Astrocyte (in vitro differentiated cells and primary cell): ENCODE measurements around the gene RPL5. TPM values are rescaled to one million over a fixed set of nuclear protein-coding genes. Genes with fewer than 3 reads are reported as not detected.

ENCODE experiments used
- DNase-seq: peaks from one replicate; pipeline ENCODE4 v3.0.0-alpha.2; 2010; ENCODE audit warnings: low read depth
- FAIRE-seq: peaks from 2 replicates; lab custom pipeline; 2011; peaks lifted over from hg19 to GRCh38; lab: Jason Lieb, UNC
- H2AFZ ChIP-seq: 2 replicates; pipeline ENCODE4 v1.6.0; 2012; ENCODE audit warnings: low read depth, low read length, inconsistent platforms
- H3K27ac ChIP-seq: 2 replicates; pipeline ENCODE4 v1.5.1; 2011; ENCODE audit warnings: low read depth, low read length, inconsistent platforms
- H3K27me3 ChIP-seq: 2 replicates; pipeline ENCODE4 v1.6.0; 2011; ENCODE audit warnings: low read length, inconsistent platforms; ENCODE audit not compliant: insufficient read depth
- H3K36me3 ChIP-seq: 2 replicates; pipeline ENCODE4 v1.5.1; 2011; ENCODE audit warnings: low read length, inconsistent platforms; ENCODE audit not compliant: insufficient read depth
- H3K4me1 ChIP-seq: 2 replicates; pipeline ENCODE4 v1.5.1; 2011; ENCODE audit warnings: low read length, inconsistent platforms; ENCODE audit not compliant: insufficient read depth
- H3K4me2 ChIP-seq: 2 replicates; pipeline ENCODE4 v1.6.0; 2012; ENCODE audit warnings: low read length, inconsistent platforms
- H3K4me3 ChIP-seq: 2 replicates; pipeline ENCODE4 v1.5.1; 2011; ENCODE audit warnings: low read depth, mild to moderate bottlenecking, low read length, inconsistent platforms; ENCODE audit not compliant: insufficient read depth
- H3K79me2 ChIP-seq: 2 replicates; pipeline ENCODE4 v1.6.0; 2012; ENCODE audit warnings: mild to moderate bottlenecking, low read length, inconsistent platforms; ENCODE audit not compliant: insufficient read depth
- H3K9ac ChIP-seq: 2 replicates; pipeline ENCODE4 v1.6.0; 2012; ENCODE audit warnings: mild to moderate bottlenecking, low read length, inconsistent platforms
- H3K9me3 ChIP-seq: 2 replicates; pipeline ENCODE4 v1.5.1; 2012; ENCODE audit warnings: low read depth, mild to moderate bottlenecking, low read length, inconsistent platforms; ENCODE audit not compliant: insufficient read depth
- H4K20me1 ChIP-seq: 2 replicates; pipeline ENCODE4 v1.6.0; 2012; ENCODE audit warnings: low read length, inconsistent platforms; ENCODE audit not compliant: insufficient read depth
- H3K27ac Mint-ChIP-seq: one replicate; pipeline ENCODE4 v1.8.0; 2021; ENCODE audit warnings: mild to moderate bottlenecking, mixed read lengths; ENCODE audit not compliant: unreplicated experiment
- H3K27me3 Mint-ChIP-seq: one replicate; pipeline ENCODE4 v1.8.0; 2021; ENCODE audit warnings: low read depth, mixed read lengths; ENCODE audit not compliant: unreplicated experiment
- H3K36me3 Mint-ChIP-seq: one replicate; pipeline ENCODE4 v1.8.0; 2021; ENCODE audit warnings: low read depth, mixed read lengths; ENCODE audit not compliant: unreplicated experiment
- H3K4me1 Mint-ChIP-seq: one replicate; pipeline ENCODE4 v1.8.0; 2021; ENCODE audit warnings: low read depth, mixed read lengths; ENCODE audit not compliant: unreplicated experiment
- H3K4me3 Mint-ChIP-seq: one replicate; pipeline ENCODE4 v1.8.0; 2021; ENCODE audit warnings: mild to moderate bottlenecking, moderate library complexity, mixed read lengths; ENCODE audit not compliant: unreplicated experiment
- H3K9me3 Mint-ChIP-seq: one replicate; pipeline ENCODE4 v1.8.0; 2021; ENCODE audit warnings: mild to moderate bottlenecking, mixed read lengths; ENCODE audit not compliant: unreplicated experiment
- EZH2 ChIP-seq: IDR thresholded peaks from 2 replicates; pipeline ENCODE4 v1.6.1; 2012; ENCODE audit warnings: mild to moderate bottlenecking, low read length, inconsistent platforms; ENCODE audit not compliant: insufficient read depth
- total RNA-seq: library from RNA; stranded (reverse); gene quantifications from 2 replicates; pipeline ENCODE4 v1.2.1, GENCODE V29; 2021
- TF ChIP-seq, protein P1 (sequence below): IDR thresholded peaks from 2 replicates; pipeline ENCODE4 v1.5.1; 2011; ENCODE audit warnings: low read depth, mild to moderate bottlenecking, inconsistent platforms, low read length, moderate library complexity; ENCODE audit not compliant: insufficient read depth

The RPL5 gene
- total RNA-seq, 1 donor from 2014 or later = 846 TPM

DNA sequence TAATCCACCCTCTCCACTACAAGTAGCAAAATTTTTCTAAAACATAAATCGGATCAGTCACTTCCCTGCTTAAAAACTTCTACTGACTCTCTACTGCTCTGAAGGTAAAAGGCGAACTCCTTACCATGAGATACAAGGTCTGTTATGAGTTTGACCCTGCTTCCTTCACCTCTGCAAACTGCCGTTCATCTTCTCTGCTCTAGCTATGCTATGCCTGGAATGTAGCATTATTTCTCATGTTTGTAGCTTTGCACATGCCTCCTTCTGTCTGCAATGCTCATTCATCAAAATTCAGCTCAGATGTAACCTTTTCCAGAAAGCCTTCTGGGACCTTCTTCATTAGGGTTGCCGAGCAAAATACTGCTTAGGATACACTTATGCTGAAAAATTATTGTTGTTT lies 30.8 kb downstream of the RPL5 start:
- no peaks in the 10 kb centered on the region for H3K9me3 ChIP-seq
- H3K4me3 ChIP-seq = no peak overlapping the region
- no peaks in the 10 kb centered on the region for H3K4me1 ChIP-seq
- no peaks in the 10 kb centered on the region for H3K36me3 Mint-ChIP-seq
- H3K79me2 ChIP-seq = no peaks in the 10 kb centered on the region
- FAIRE-seq (no peak), DNase-seq (no peak)
- no peak for TF ChIP-seq EZH2
- TF ChIP-seq, protein P1, sequence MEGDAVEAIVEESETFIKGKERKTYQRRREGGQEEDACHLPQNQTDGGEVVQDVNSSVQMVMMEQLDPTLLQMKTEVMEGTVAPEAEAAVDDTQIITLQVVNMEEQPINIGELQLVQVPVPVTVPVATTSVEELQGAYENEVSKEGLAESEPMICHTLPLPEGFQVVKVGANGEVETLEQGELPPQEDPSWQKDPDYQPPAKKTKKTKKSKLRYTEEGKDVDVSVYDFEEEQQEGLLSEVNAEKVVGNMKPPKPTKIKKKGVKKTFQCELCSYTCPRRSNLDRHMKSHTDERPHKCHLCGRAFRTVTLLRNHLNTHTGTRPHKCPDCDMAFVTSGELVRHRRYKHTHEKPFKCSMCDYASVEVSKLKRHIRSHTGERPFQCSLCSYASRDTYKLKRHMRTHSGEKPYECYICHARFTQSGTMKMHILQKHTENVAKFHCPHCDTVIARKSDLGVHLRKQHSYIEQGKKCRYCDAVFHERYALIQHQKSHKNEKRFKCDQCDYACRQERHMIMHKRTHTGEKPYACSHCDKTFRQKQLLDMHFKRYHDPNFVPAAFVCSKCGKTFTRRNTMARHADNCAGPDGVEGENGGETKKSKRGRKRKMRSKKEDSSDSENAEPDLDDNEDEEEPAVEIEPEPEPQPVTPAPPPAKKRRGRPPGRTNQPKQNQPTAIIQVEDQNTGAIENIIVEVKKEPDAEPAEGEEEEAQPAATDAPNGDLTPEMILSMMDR = no peak
- no peaks in the 10 kb centered on the region for H3K27me3 Mint-ChIP-seq
- H3K27me3 ChIP-seq = no peaks in the 10 kb centered on the region
- H4K20me1 ChIP-seq = no peaks in the 10 kb centered on the region
- no peaks in the 10 kb centered on the region for H3K36me3 ChIP-seq
- peaks cover 5% of the 10 kb centered on the region for H3K4me1 Mint-ChIP-seq
- no peak overlapping the region for H3K4me2 ChIP-seq
- H3K4me3 Mint-ChIP-seq = no peak overlapping the region
- no peak overlapping the region for H3K27ac Mint-ChIP-seq
- no peaks in the 10 kb centered on the region for H3K9me3 Mint-ChIP-seq
- no peak overlapping the region for H3K27ac ChIP-seq
- H3K9ac ChIP-seq = no peak overlapping the region
- H2AFZ ChIP-seq = no peak overlapping the region

DNA sequence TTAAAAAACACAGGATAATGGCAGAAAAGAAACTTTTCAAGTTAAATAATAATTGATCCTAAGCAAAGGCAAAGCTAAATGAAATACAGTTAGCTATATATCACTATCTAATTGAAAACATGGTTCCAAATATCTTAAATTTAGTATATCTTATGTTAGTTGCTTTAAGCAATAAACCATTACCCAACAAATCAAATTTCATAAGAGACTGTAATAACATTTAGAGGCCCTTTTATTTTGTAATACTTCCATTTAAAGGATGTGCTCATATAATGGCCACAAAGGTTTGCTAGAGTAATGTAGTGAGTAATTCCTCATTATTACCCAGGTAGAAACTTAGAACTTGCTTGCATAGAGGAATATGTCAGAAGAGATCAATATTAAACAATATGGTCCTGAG lies 32.3 kb downstream of the RPL5 start:
- no peaks in the 10 kb centered on the region for H3K4me1 ChIP-seq
- no peak overlapping the region for H3K4me2 ChIP-seq
- H4K20me1 ChIP-seq = no peaks in the 10 kb centered on the region
- H3K4me3 ChIP-seq = no peak overlapping the region
- no peak overlapping the region for H3K27ac Mint-ChIP-seq
- H3K4me1 Mint-ChIP-seq = peaks cover 5% of the 10 kb centered on the region
- H2AFZ ChIP-seq = no peak overlapping the region
- H3K27me3 ChIP-seq = no peaks in the 10 kb centered on the region
- H3K27me3 Mint-ChIP-seq = no peaks in the 10 kb centered on the region
- H3K79me2 ChIP-seq = no peaks in the 10 kb centered on the region
- H3K9ac ChIP-seq = no peak overlapping the region
- H3K4me3 Mint-ChIP-seq = no peak overlapping the region
- H3K9me3 Mint-ChIP-seq = no peaks in the 10 kb centered on the region
- H3K36me3 Mint-ChIP-seq = no peaks in the 10 kb centered on the region
- no peaks in the 10 kb centered on the region for H3K9me3 ChIP-seq
- no peak overlapping the region for H3K27ac ChIP-seq
- no peaks in the 10 kb centered on the region for H3K36me3 ChIP-seq
- TF ChIP-seq, protein P1 = no peak
- TF ChIP-seq EZH2 = no peak
- FAIRE-seq = peak; percentile 37
- DNase-seq = no peak

DNA sequence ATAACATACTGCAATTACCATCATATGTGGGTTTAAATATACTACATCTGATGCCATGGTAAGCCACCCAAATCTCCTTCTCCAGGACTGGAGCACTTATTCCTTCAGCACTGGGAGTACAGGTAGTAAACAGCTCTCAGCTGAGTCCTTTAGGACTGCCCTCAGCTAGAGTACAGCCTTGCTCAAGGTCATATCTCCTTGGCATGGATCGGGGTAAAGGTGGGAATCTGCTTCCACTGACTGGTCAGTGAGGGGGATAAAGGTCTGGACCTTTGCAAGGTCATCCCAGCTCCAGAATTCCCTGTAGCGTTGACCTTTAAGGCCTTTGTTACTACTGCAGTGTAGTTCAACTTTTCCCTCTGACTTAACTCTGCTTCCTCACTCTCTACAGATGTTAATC lies 38.8 kb downstream of the RPL5 start:
- Histone ChIP-seq H3K9me3 (no peaks in the 10 kb centered on the region), H3K9ac (no peak overlapping the region), H3K36me3 (no peaks in the 10 kb centered on the region), H3K4me3 (no peak overlapping the region), H4K20me1 (no peaks in the 10 kb centered on the region), H3K79me2 (no peaks in the 10 kb centered on the region), H3K4me1 (no peaks in the 10 kb centered on the region), H2AFZ (no peak overlapping the region), H3K4me2 (no peak overlapping the region), H3K27me3 (no peaks in the 10 kb centered on the region), H3K27ac (no peak overlapping the region)
- no peak for FAIRE-seq
- Mint-ChIP-seq H3K9me3 (no peaks in the 10 kb centered on the region), H3K27me3 (no peaks in the 10 kb centered on the region), H3K4me3 (no peak overlapping the region), H3K27ac (no peak overlapping the region), H3K4me1 (no peaks in the 10 kb centered on the region), H3K36me3 (peaks cover 3% of the 10 kb centered on the region)
- DNase-seq = no peak
- TF ChIP-seq, protein P1 = no peak
- TF ChIP-seq EZH2 = no peak
